Endothelial cell of umbilical vein (primary cell): ENCODE results near the gene ARID1B.

Experiments used
- CTCF ChIP-seq, 2 donors: IDR thresholded peaks; 1 replicate in 1 of 2; 2 replicates in 1 of 2; pipeline ENCODE4 v1.5.1; 2011; ENCODE audit warnings: low read length in 2 of 2, mild to moderate bottlenecking in 2 of 2, moderate library complexity in 2 of 2, control low read depth in 1 of 2, inconsistent platforms in 1 of 2, low read depth in 1 of 2; ENCODE audit not compliant: insufficient read depth in 1 of 2; ENCODE audit errors: extremely low read depth in 1 of 2
- EZH2 ChIP-seq: IDR thresholded peaks from 2 replicates; pipeline ENCODE4 v1.6.1; 2012; ENCODE audit warnings: borderline replicate concordance, low read depth, mild to moderate bottlenecking, moderate library complexity, low read length, inconsistent platforms; ENCODE audit not compliant: severe bottlenecking
- GATA2 ChIP-seq: IDR thresholded peaks from 2 replicates; pipeline ENCODE4 v1.7.0; 2011; ENCODE audit warnings: low read depth, mild to moderate bottlenecking, moderate library complexity, mixed read lengths, low read length; ENCODE audit not compliant: insufficient read length, insufficient read depth
- JUN ChIP-seq: IDR thresholded peaks from 2 replicates; pipeline ENCODE4 v1.6.1; 2011; ENCODE audit warnings: borderline replicate concordance, low read depth; ENCODE audit not compliant: insufficient read length, insufficient read depth
- MAX ChIP-seq: IDR thresholded peaks from 2 replicates; pipeline ENCODE4 v1.6.1; 2011; ENCODE audit not compliant: insufficient read depth, insufficient read length
- POLR2A ChIP-seq: IDR thresholded peaks from 2 replicates; pipeline ENCODE4 v1.6.1; 2012; ENCODE audit warnings: low read depth, mild to moderate bottlenecking, control low read depth, low read length
- POLR2AphosphoS5 ChIP-seq: IDR thresholded peaks from 2 replicates; pipeline ENCODE4 v1.6.1; 2012; ENCODE audit warnings: low read depth, mild to moderate bottlenecking, control low read depth, low read length, moderate library complexity; ENCODE audit not compliant: insufficient read depth

GRCh38 chr6:157230910-157231309 is 453.7 kb downstream of the ARID1B start:
- TF ChIP-seq MAX = no peak
- TF ChIP-seq POLR2A = no peak
- TF ChIP-seq CTCF (IDR thresholded peaks at IDR 0.05; ENCODE audit: extremely low read depth in 1 of 2, insufficient read depth in 1 of 2, low read depth in 1 of 2, low read length in 2 of 2) = no peak
- no peak for TF ChIP-seq POLR2AphosphoS5
- no peak for TF ChIP-seq EZH2
- TF ChIP-seq JUN = no peak
- TF ChIP-seq GATA2 = no peak
